A549 (cell line): ENCODE results near the gene TNRC6C.

Source experiments
- CEBPB ChIP-seq, 2 experiments: fragments of >200 bp in 1 of 2; sonication (Bioruptor Twin) in 1 of 2; formaldehyde crosslinking in 1 of 2; IDR thresholded peaks; 2 replicates each; pipeline ENCODE4 v1.6.1; 2012 to 2016
- EHMT2 ChIP-seq: fragments of 200-600 bp; sonication (generic); IDR thresholded peaks from 2 replicates; pipeline ENCODE4 v1.6.1; 2016; ENCODE audit warnings: antibody characterized with exemption, low read depth, mild to moderate bottlenecking, moderate library complexity
- EP300 ChIP-seq, 2 experiments: fragments of >200 bp; sonication (Bioruptor Twin); formaldehyde crosslinking; IDR thresholded peaks; 2 replicates in 1 of 2; 3 replicates in 1 of 2; pipeline ENCODE4 v1.6.1; 2016 to 2017
- ESRRA ChIP-seq: fragments of 150-350 bp; IDR thresholded peaks from 2 replicates; pipeline ENCODE4 v1.6.1; 2014; ENCODE audit warnings: mild to moderate bottlenecking, low read length, borderline replicate concordance
- NR3C1 ChIP-seq: fragments of >200 bp; sonication (Bioruptor Twin); formaldehyde crosslinking; IDR thresholded peaks from 3 replicates; pipeline ENCODE4 v1.6.1; 2017
- POLR2A ChIP-seq: IDR thresholded peaks from 2 replicates; pipeline ENCODE4 v1.6.1; 2012; ENCODE audit warnings: mild to moderate bottlenecking, low read length
- RFX5 ChIP-seq: fragments of 450-650 bp; IDR thresholded peaks from 2 replicates; pipeline ENCODE4 v1.7.1; 2014; ENCODE audit warnings: antibody characterized with exemption, mild to moderate bottlenecking, moderate library complexity
- TFCP2L1 ChIP-seq: fragments of 250-450 bp; sonication (Bioruptor Pico); IDR thresholded peaks from 2 replicates; pipeline ENCODE4 v1.5.0; 2021; ENCODE audit warnings: mild to moderate bottlenecking
- TF ChIP-seq, protein P1 (sequence below): fragments of >200 bp; sonication (Bioruptor Twin); formaldehyde crosslinking; IDR thresholded peaks from 3 replicates; pipeline ENCODE4 v1.5.1; 2016
- TF ChIP-seq, protein P2 (sequence below): fragments of 200-600 bp; sonication (generic); IDR thresholded peaks from 2 replicates; pipeline ENCODE4 v1.6.1; 2016; ENCODE audit warnings: antibody characterized with exemption, mild to moderate bottlenecking, moderate library complexity
- TF ChIP-seq, protein P3 (sequence below): IDR thresholded peaks from 2 replicates; pipeline ENCODE4 v1.6.1; 2012

DNA sequence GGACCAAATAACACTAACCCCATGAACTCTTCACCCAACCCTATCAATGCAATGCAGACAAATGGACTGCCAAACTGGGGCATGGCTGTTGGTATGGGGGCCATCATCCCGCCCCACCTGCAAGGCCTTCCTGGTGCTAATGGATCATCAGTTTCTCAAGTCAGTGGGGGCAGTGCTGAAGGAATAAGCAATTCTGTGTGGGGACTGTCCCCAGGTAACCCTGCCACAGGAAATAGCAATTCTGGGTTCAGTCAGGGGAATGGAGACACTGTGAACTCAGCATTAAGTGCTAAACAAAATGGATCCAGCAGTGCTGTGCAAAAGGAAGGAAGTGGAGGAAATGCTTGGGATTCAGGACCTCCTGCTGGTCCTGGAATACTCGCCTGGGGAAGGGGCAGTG is 91.1 kb downstream of the TNRC6C start:
- TF ChIP-seq, protein P1, sequence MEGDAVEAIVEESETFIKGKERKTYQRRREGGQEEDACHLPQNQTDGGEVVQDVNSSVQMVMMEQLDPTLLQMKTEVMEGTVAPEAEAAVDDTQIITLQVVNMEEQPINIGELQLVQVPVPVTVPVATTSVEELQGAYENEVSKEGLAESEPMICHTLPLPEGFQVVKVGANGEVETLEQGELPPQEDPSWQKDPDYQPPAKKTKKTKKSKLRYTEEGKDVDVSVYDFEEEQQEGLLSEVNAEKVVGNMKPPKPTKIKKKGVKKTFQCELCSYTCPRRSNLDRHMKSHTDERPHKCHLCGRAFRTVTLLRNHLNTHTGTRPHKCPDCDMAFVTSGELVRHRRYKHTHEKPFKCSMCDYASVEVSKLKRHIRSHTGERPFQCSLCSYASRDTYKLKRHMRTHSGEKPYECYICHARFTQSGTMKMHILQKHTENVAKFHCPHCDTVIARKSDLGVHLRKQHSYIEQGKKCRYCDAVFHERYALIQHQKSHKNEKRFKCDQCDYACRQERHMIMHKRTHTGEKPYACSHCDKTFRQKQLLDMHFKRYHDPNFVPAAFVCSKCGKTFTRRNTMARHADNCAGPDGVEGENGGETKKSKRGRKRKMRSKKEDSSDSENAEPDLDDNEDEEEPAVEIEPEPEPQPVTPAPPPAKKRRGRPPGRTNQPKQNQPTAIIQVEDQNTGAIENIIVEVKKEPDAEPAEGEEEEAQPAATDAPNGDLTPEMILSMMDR, result no peak
- TF ChIP-seq EHMT2 (no peak), CEBPB (IDR thresholded peaks at IDR 0.05) (no peak), NR3C1 (no peak), TFCP2L1 (no peak), RFX5 (no peak), EP300 (IDR thresholded peaks at IDR 0.05) (no peak), ESRRA (no peak), POLR2A (no peak)
- TF ChIP-seq, protein P2, sequence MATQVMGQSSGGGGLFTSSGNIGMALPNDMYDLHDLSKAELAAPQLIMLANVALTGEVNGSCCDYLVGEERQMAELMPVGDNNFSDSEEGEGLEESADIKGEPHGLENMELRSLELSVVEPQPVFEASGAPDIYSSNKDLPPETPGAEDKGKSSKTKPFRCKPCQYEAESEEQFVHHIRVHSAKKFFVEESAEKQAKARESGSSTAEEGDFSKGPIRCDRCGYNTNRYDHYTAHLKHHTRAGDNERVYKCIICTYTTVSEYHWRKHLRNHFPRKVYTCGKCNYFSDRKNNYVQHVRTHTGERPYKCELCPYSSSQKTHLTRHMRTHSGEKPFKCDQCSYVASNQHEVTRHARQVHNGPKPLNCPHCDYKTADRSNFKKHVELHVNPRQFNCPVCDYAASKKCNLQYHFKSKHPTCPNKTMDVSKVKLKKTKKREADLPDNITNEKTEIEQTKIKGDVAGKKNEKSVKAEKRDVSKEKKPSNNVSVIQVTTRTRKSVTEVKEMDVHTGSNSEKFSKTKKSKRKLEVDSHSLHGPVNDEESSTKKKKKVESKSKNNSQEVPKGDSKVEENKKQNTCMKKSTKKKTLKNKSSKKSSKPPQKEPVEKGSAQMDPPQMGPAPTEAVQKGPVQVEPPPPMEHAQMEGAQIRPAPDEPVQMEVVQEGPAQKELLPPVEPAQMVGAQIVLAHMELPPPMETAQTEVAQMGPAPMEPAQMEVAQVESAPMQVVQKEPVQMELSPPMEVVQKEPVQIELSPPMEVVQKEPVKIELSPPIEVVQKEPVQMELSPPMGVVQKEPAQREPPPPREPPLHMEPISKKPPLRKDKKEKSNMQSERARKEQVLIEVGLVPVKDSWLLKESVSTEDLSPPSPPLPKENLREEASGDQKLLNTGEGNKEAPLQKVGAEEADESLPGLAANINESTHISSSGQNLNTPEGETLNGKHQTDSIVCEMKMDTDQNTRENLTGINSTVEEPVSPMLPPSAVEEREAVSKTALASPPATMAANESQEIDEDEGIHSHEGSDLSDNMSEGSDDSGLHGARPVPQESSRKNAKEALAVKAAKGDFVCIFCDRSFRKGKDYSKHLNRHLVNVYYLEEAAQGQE, result no peak
- TF ChIP-seq, protein P3, sequence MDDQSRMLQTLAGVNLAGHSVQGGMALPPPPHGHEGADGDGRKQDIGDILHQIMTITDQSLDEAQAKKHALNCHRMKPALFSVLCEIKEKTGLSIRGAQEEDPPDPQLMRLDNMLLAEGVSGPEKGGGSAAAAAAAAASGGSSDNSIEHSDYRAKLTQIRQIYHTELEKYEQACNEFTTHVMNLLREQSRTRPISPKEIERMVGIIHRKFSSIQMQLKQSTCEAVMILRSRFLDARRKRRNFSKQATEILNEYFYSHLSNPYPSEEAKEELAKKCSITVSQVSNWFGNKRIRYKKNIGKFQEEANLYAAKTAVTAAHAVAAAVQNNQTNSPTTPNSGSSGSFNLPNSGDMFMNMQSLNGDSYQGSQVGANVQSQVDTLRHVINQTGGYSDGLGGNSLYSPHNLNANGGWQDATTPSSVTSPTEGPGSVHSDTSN, result no peak
